Stomach (tissue), 9 donors: Measurements from ENCODE around the gene CHRND. TPM values are rescaled to one million over a fixed set of nuclear protein-coding genes. Genes with fewer than 3 reads are reported as not detected.

ENCODE experiments used
- DNase-seq, 2 donors: peaks; one replicate each; pipeline versions ENCODE4 v3.0.0 to v3.0.0-alpha.2; 2013 to 2019
- H3K27ac ChIP-seq, 5 donors: fragments of 200-600 bp in 4 of 5; sonication (generic) in 4 of 5; one replicate each; pipeline ENCODE4 v1.5.1; 2013 to 2019; ENCODE audit warnings: mild to moderate bottlenecking in 1 of 5, moderate library complexity in 1 of 5
- H3K27me3 ChIP-seq, 3 donors: fragments of 200-600 bp; sonication (generic); one replicate each; pipeline ENCODE4 v1.5.1; 2017 to 2019; ENCODE audit warnings: mixed run types in 1 of 3
- H3K36me3 ChIP-seq, 4 donors: fragments of 200-600 bp; sonication (generic); 1 replicate in 3 of 4; 2 replicates in 1 of 4; pipeline ENCODE4 v1.5.1; 2016 to 2019
- H3K4me1 ChIP-seq, 4 donors: fragments of 200-600 bp; sonication (generic); one replicate each; pipeline ENCODE4 v1.5.1; 2016 to 2019
- H3K4me3 ChIP-seq, 4 donors: fragments of 200-600 bp; sonication (generic) in 3 of 4; one replicate each; pipeline ENCODE4 v1.5.1; 2016 to 2019; ENCODE audit warnings: mild to moderate bottlenecking in 1 of 4
- H3K9me3 ChIP-seq, 4 donors: fragments of 200-600 bp; sonication (generic); one replicate each; pipeline ENCODE4 v1.5.1; 2016 to 2019
- EP300 ChIP-seq: sonication (generic); formaldehyde crosslinking; IDR thresholded peaks from one replicate; pipeline ENCODE4 v1.6.1; 2017; ENCODE audit warnings: antibody characterized with exemption
- POLR2A ChIP-seq, 4 donors: fragments of 450-650 bp; IDR thresholded peaks; one replicate each; pipeline ENCODE4 v1.6.1; 2016; ENCODE audit warnings: antibody characterized with exemption in 4 of 4, control low read depth in 2 of 4, mild to moderate bottlenecking in 1 of 4, moderate library complexity in 1 of 4
- POLR2AphosphoS5 ChIP-seq, 3 donors: sonication (generic); formaldehyde crosslinking; IDR thresholded peaks; one replicate each; pipeline ENCODE4 v1.6.1; 2016; ENCODE audit warnings: antibody characterized with exemption in 3 of 3
- WGBS, 5 donors: extraction: QIAGEN DNeasy Blood & Tissue Kit in 3 of 5; methylation state at CpG; one replicate each; pipeline versions ENCODE4 v1.1.5 to v1.1.7; 2013 to 2018; 5-methylcytosine and 5-hydroxymethylcytosine counted together
- intact Hi-C: fragments of 100-400 bp; cut with DNase I; formaldehyde crosslinking; loops from one replicate; pipeline ENCODE4 v1.15.1; 2023; ENCODE audit warnings: low total_unique reads
- polyA plus RNA-seq, 3 donors: library from polyadenylated mRNA; stranded (reverse); fragments of 200-250 nt; gene quantifications; one replicate each; pipeline ENCODE4 v1.2.3, GENCODE V29; 2013
- total RNA-seq, 5 donors: library from RNA; depleted of rRNA; stranded (reverse); fragments of >200 nt; gene quantifications; one replicate each; pipeline versions ENCODE4 v1.1.0 to v1.2.3, GENCODE V29; 2014 to 2016
- TF ChIP-seq, protein P1 (sequence below), 7 experiments: fragments of 450-650 bp in 4 of 7; fragments of 200-600 bp in 3 of 7; sonication (generic) in 3 of 7; IDR thresholded peaks; one replicate each; pipeline ENCODE4 v1.5.1; 2016 to 2019; ENCODE audit warnings: antibody characterized with exemption in 7 of 7, control low read depth in 2 of 7, mild to moderate bottlenecking in 1 of 7
- donor health status: healthy with polysubstance abuse.
- donor health status: Bipolar disorder and iron deficiency.
- donor health status: healthy.

CHRND gene
- total and polyA plus RNA-seq, 8 donors = not detected

DNA sequence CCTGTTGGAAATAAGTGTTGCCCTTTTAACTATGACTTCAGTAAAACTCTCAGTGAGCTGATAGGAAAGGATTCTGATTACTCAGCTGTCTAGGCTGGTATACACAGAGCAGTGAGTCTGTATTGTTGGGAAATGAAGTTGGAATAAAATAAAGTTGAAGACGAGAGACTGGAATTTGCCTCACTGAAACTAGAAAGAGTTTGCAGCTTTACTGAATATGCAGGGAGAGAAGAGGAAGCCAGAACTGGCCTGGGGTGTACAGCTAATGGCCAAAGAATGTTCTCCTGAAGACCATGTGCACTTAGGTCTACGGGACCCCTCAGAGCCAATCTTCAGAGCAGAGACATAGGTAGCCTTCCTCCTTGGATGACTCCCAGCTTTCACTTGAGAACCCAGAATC, 51.0 kb downstream of the CHRND start:
- TF ChIP-seq, protein P1, sequence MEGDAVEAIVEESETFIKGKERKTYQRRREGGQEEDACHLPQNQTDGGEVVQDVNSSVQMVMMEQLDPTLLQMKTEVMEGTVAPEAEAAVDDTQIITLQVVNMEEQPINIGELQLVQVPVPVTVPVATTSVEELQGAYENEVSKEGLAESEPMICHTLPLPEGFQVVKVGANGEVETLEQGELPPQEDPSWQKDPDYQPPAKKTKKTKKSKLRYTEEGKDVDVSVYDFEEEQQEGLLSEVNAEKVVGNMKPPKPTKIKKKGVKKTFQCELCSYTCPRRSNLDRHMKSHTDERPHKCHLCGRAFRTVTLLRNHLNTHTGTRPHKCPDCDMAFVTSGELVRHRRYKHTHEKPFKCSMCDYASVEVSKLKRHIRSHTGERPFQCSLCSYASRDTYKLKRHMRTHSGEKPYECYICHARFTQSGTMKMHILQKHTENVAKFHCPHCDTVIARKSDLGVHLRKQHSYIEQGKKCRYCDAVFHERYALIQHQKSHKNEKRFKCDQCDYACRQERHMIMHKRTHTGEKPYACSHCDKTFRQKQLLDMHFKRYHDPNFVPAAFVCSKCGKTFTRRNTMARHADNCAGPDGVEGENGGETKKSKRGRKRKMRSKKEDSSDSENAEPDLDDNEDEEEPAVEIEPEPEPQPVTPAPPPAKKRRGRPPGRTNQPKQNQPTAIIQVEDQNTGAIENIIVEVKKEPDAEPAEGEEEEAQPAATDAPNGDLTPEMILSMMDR (IDR thresholded peaks at IDR 0.05) = no peak
- TF ChIP-seq POLR2AphosphoS5 (IDR thresholded peaks at IDR 0.05) (no peak), POLR2A (IDR thresholded peaks at IDR 0.05) (no peak), EP300 (no peak)

DNA sequence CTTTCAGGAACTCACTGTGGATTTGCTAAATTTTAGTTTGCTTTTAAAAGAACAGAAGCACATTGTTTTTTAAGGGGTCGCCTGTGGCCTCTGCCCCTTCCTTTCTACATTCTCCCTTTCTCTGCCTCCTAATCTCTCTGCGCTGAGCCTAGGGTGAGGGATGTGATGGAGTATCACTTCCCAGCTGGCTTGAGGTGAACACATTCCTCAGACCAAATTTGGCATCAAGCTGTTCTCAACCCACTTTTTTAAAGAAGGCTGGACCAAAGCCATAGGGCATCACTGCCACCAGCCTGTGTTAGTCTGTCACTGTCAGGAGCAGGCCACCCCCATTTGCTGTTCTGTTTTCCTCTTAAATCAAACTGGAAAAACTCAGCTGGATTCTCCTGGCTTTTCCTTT, 51.9 kb downstream of the CHRND start:
- Histone ChIP-seq H3K27me3 (no peaks in the 10 kb centered on the region), H3K4me3 (no peak overlapping the region), H3K27ac (peak overlapping the region in 1 of 5 donors; percentile 31), H3K36me3 (peaks cover 15 to 83% (median 72%) of the 10 kb centered on the region in 4 donors), H3K9me3 (no peaks in the 10 kb centered on the region), H3K4me1 (peaks cover 10 to 27% (median 19%) of the 10 kb centered on the region in 4 donors)
- DNase-seq = no peak
- intact Hi-C loops = no loop called here
- 76 to 94% (median 85%) methylated on average over 2 of the region's 2 CpGs for WGBS, 5 donors
- TF ChIP-seq POLR2A (IDR thresholded peaks at IDR 0.05) = no peak
- TF ChIP-seq EP300 = no peak
- TF ChIP-seq, protein P1 (IDR thresholded peaks at IDR 0.05) = no peak
- TF ChIP-seq POLR2AphosphoS5 (IDR thresholded peaks at IDR 0.05) = no peak

More for the DNA sequence above, 51.0 kb downstream of the CHRND start:
- peak overlapping the region in 3 of 5 donors; percentile 6 to 31 (median 31) for H3K27ac ChIP-seq
- H3K9me3 ChIP-seq = no peaks in the 10 kb centered on the region
- intact Hi-C loops = no loop called here
- H3K36me3 ChIP-seq = peaks cover 17 to 83% (median 72%) of the 10 kb centered on the region in 4 donors
- WGBS, 5 donors = 48 to 84% (median 67%) methylated on average over 2 of the region's 2 CpGs
- H3K4me1 ChIP-seq = peaks cover 10 to 23% (median 17%) of the 10 kb centered on the region in 4 donors
- no peaks in the 10 kb centered on the region for H3K27me3 ChIP-seq
- no peak overlapping the region for H3K4me3 ChIP-seq
- no peak for DNase-seq

GRCh38 chr2:232578626-232579025, 52.7 kb downstream of the CHRND start:
- H3K27me3 ChIP-seq = no peaks in the 10 kb centered on the region
- peaks cover 10 to 27% (median 17%) of the 10 kb centered on the region in 4 donors for H3K4me1 ChIP-seq
- no peaks in the 10 kb centered on the region for H3K9me3 ChIP-seq
- intact Hi-C loops = no loop called here
- peaks cover 12 to 83% (median 73%) of the 10 kb centered on the region in 4 donors for H3K36me3 ChIP-seq
- no peak overlapping the region for H3K4me3 ChIP-seq
- H3K27ac ChIP-seq = no peak overlapping the region
- no peak for DNase-seq
- TF ChIP-seq POLR2A (IDR thresholded peaks at IDR 0.05) (no peak), EP300 (no peak), POLR2AphosphoS5 (IDR thresholded peaks at IDR 0.05) (no peak)
- TF ChIP-seq, protein P1 (IDR thresholded peaks at IDR 0.05) = no peak
- WGBS, 5 donors = 67 to 87% (median 76%) methylated on average over 2 of the region's 2 CpGs

DNA sequence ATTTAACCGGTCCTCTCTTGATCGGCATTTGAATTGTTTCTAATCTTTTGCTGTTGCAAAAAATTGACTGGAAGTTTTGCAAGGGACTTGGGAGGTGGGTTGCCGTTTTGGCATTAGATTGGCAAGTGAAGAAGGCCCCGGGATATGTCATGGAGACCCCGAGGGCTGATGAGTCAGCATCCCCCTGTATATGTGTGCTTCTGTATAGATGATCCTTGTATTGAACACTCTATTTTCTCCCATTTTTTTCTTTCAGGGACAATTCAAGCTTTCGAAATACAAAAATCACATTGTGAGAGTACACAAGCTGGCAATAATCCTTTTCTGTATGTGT, 54.7 kb downstream of the CHRND start:
- Histone ChIP-seq H3K9me3 (peaks cover 0 to 6% (median 0%) of the 10 kb centered on the region in 4 donors), H3K36me3 (peaks cover 4 to 71% (median 63%) of the 10 kb centered on the region in 4 donors), H3K4me1 (peaks cover 10 to 27% (median 15%) of the 10 kb centered on the region in 4 donors), H3K4me3 (peak overlapping the region in 1 of 4 donors; percentile 1), H3K27me3 (no peaks in the 10 kb centered on the region), H3K27ac (peak overlapping the region; percentile 16 to 87 (median 65))
- TF ChIP-seq, protein P1 (IDR thresholded peaks at IDR 0.05) = no peak
- TF ChIP-seq EP300 (no peak), POLR2AphosphoS5 (IDR thresholded peaks at IDR 0.05) (no peak), POLR2A (IDR thresholded peaks at IDR 0.05) (no peak)
- no peak for DNase-seq
- intact Hi-C loops = no loop called here
- 30 to 70% (median 55%) methylated on average over 6 of the region's 6 CpGs for WGBS, 5 donors
